Karpas-422 (cell line): ENCODE measurements around the gene SH3RF1. TPM values are rescaled to one million over a fixed set of nuclear protein-coding genes. Genes with fewer than 3 reads are reported as not detected.
"Not testable (repeated sequence)": the region's sequence is repeated elsewhere in the genome, so short reads cannot be mapped to it uniquely, and the experiment has no call there.

Source experiments
- DNase-seq: peaks from one replicate; pipeline ENCODE4 v3.0.0-alpha.2; 2015
- H2AFZ ChIP-seq: fragments of 200-600 bp; sonication (generic); 2 replicates; pipeline ENCODE4 v1.6.1; 2014; ENCODE audit warnings: antibody characterized with exemption, low read length, mixed read lengths
- H3K27ac ChIP-seq: fragments of 200-600 bp; sonication (generic); 2 replicates; pipeline ENCODE4 v1.5.1; 2014; ENCODE audit warnings: mild to moderate bottlenecking, low read length, moderate library complexity
- H3K27me3 ChIP-seq: fragments of 200-600 bp; sonication (generic); 2 replicates; pipeline ENCODE4 v1.6.1; 2014; ENCODE audit warnings: low read length, mixed read lengths
- H3K36me3 ChIP-seq: fragments of 200-600 bp; sonication (generic); 2 replicates; pipeline ENCODE4 v1.6.1; 2014; ENCODE audit warnings: low read length, mixed read lengths; ENCODE audit not compliant: insufficient read depth
- H3K4me1 ChIP-seq: fragments of 200-600 bp; sonication (generic); 2 replicates; pipeline ENCODE4 v1.6.1; 2014; ENCODE audit warnings: mild to moderate bottlenecking, low read length, mixed read lengths
- H3K4me2 ChIP-seq: fragments of 200-600 bp; sonication (generic); 2 replicates; pipeline ENCODE4 v1.6.1; 2014; ENCODE audit warnings: low read length, low read depth, mild to moderate bottlenecking; ENCODE audit not compliant: poor library complexity, severe bottlenecking
- H3K4me3 ChIP-seq: fragments of 200-600 bp; sonication (generic); 2 replicates; pipeline ENCODE4 v1.5.1; 2014; ENCODE audit warnings: mild to moderate bottlenecking, antibody characterized with exemption, low read length, mixed read lengths
- H3K79me2 ChIP-seq: fragments of 200-600 bp; sonication (generic); 2 replicates; pipeline ENCODE4 v1.6.1; 2014; ENCODE audit warnings: mild to moderate bottlenecking, low read length, mixed read lengths
- H3K9ac ChIP-seq: fragments of 200-600 bp; sonication (generic); 2 replicates; pipeline ENCODE4 v1.6.0; 2014; ENCODE audit warnings: low read length
- H3K9me2 ChIP-seq: fragments of 200-600 bp; sonication (generic), shearing (Covaris generic); replicated peaks from 2 replicates; pipeline ENCODE4 v1.6.0; 2014; ENCODE audit warnings: mild to moderate bottlenecking, low read length, moderate library complexity; ENCODE audit not compliant: insufficient read depth
- H3K9me3 ChIP-seq: fragments of 300-700, 200-600 bp; sonication (generic); 2 replicates; pipeline ENCODE4 v1.6.1; 2014; ENCODE audit warnings: low read length, mixed read lengths
- H4K20me1 ChIP-seq: fragments of 200-600 bp; sonication (generic); 2 replicates; pipeline ENCODE4 v1.6.1; 2014; ENCODE audit warnings: mild to moderate bottlenecking, antibody characterized with exemption, low read length, low read depth; ENCODE audit not compliant: insufficient read depth
- total RNA-seq: library from RNA; depleted of rRNA; stranded (reverse); fragments of >200 nt; shearing (Covaris generic); gene quantifications from 2 replicates; pipeline ENCODE4 v1.2.3, GENCODE V29; 2014; ENCODE audit warnings: low replicate concordance

Gene SH3RF1
- total RNA-seq, 1 experiment from 2014 or later = not detected

DNA sequence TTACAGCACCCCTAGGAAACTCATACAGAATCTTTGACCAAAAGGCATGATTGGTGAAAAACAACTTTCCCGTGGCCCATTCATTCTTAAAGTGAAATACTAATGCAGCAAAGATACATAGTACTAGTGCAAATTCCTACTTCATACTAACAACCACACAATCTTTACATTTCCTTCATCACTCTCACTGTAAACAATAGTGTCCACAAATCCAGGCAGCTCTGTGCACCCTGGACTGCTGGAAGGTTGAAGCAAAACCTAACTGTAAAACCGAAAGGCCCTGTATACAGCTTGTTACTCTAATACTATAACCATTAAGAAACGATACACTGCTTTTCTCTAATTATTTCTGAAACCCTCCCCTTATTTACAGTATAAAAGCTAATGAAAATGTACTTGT, 82.6 kb downstream of the SH3RF1 start:
- Histone ChIP-seq H3K27me3 (no peaks in the 10 kb centered on the region), H3K9ac (no peak overlapping the region), H3K4me1 (no peaks in the 10 kb centered on the region), H3K27ac (no peak overlapping the region), H3K9me2 (no peaks in the 10 kb centered on the region), H3K79me2 (no peaks in the 10 kb centered on the region), H3K9me3 (no peaks in the 10 kb centered on the region), H3K4me3 (no peak overlapping the region), H3K4me2 (no peak overlapping the region), H2AFZ (no peak overlapping the region), H3K36me3 (no peaks in the 10 kb centered on the region), H4K20me1 (no peaks in the 10 kb centered on the region)
- DNase-seq = no peak

DNA sequence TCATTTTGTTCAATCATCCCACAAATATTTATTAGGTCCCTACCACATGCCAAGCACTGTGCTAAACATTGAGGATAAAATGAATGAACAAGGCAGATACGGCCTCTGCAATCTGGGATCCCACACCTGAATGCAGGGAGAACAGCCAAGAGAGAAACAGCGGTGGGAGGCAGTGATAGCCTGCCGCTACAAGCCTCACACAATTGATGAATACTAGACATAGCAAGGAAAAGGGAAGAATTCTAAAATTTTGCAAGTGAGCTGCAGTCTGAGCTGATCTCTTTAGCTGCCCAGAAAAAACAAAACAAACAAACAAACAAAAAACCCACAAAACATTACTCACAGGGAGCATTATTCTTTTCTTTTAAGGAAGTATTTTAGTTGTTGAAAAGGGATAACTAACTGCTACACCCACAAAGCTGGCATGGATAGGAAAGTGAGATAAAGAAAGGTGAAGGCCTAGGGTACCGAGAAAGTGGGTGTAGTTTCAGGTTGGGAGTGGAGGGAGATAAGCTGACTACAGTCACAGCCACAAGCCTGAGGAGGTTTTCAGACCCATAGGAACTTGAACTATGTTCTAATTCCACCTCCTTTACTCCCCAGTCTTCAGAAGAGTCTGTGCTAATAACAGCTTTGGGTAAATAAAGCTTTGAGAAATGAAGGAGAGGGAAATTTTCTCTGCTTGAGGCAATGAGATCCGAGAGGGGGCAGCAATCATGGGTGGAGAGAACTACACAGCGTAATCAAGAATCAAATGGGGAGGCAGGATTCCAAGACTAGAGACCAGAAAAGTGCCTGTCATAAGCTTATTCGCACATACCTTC, 85.4 kb downstream of the SH3RF1 start:
- Histone ChIP-seq H3K9me3 (no peaks in the 10 kb centered on the region), H3K27ac (no peak overlapping the region), H4K20me1 (no peaks in the 10 kb centered on the region), H3K4me2 (no peak overlapping the region), H2AFZ (no peak overlapping the region), H3K36me3 (no peaks in the 10 kb centered on the region), H3K9me2 (no peaks in the 10 kb centered on the region), H3K4me3 (no peak overlapping the region), H3K27me3 (no peaks in the 10 kb centered on the region), H3K4me1 (no peaks in the 10 kb centered on the region), H3K79me2 (no peaks in the 10 kb centered on the region), H3K9ac (no peak overlapping the region)
- DNase-seq = no peak

DNA sequence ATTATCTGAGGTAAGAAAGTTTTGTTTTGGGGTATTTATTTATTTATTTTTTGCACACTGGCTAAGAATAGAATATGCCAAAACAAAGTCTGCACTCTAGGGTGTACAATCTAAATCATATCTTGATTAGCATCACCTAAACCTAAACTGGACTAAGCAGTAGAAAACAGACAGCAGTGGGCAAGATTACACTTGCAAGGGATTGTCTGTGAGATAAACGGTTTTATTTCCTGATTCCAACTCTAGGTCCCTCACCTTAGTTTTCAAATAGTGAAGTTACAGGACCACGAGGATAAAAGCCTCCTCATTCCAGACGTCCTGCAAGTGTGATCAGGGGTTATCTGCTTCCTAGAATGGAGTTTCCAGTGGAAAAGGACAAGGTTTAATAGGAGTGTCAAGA, 86.1 kb downstream of the SH3RF1 start:
- Histone ChIP-seq H3K9me3 (no peaks in the 10 kb centered on the region), H4K20me1 (no peaks in the 10 kb centered on the region), H3K4me3 (no peak overlapping the region), H3K4me1 (no peaks in the 10 kb centered on the region), H3K9ac (no peak overlapping the region), H3K27me3 (no peaks in the 10 kb centered on the region), H3K27ac (no peak overlapping the region), H3K4me2 (no peak overlapping the region), H3K9me2 (no peaks in the 10 kb centered on the region), H3K79me2 (no peaks in the 10 kb centered on the region), H2AFZ (no peak overlapping the region), H3K36me3 (no peaks in the 10 kb centered on the region)
- no peak for DNase-seq

DNA sequence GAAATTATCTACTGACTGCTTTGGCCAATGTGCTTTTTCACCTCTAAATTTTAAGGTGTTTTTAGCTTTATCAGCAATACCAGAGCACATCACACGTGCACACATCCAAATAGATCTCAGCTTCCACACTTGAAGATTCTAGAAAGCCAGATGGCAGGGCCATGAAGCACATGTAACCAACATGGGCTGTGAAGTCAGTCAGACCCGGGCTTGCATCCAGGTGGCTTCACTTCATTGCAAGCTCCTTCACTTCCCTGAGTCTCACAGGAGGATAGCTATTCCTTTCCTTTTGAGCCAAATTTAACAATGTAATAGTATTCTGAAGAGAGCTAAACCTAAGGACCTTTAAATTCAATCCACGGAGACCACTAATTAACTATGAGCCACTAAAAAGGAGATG, 86.5 kb downstream of the SH3RF1 start:
- Histone ChIP-seq H3K27me3 (no peaks in the 10 kb centered on the region), H4K20me1 (no peaks in the 10 kb centered on the region), H3K9me2 (no peaks in the 10 kb centered on the region), H3K9me3 (no peaks in the 10 kb centered on the region), H3K4me2 (no peak overlapping the region), H3K27ac (no peak overlapping the region), H3K4me3 (no peak overlapping the region), H3K9ac (no peak overlapping the region), H3K36me3 (no peaks in the 10 kb centered on the region), H3K4me1 (no peaks in the 10 kb centered on the region), H3K79me2 (no peaks in the 10 kb centered on the region), H2AFZ (no peak overlapping the region)
- DNase-seq = no peak

- H3K36me3 ChIP-seq = no peaks in the 10 kb centered on the region
- H3K27ac ChIP-seq = no peak overlapping the region
- no peaks in the 10 kb centered on the region for H3K4me1 ChIP-seq
- DNase-seq = no peak
- no peaks in the 10 kb centered on the region for H3K9me2 ChIP-seq
- no peaks in the 10 kb centered on the region for H3K79me2 ChIP-seq
- H3K4me2 ChIP-seq = no peak overlapping the region
- no peak overlapping the region for H3K4me3 ChIP-seq
- no peaks in the 10 kb centered on the region for H3K27me3 ChIP-seq
- no peaks in the 10 kb centered on the region for H3K9me3 ChIP-seq
- H3K9ac ChIP-seq = no peak overlapping the region
- H4K20me1 ChIP-seq = no peaks in the 10 kb centered on the region
- no peak overlapping the region for H2AFZ ChIP-seq
Observed at GRCh38 chr4:169183581-169183980, 87.2 kb downstream of the SH3RF1 start.

GRCh38 chr4:169179609-169180521, 90.9 kb downstream of the SH3RF1 start:
- Histone ChIP-seq H3K4me3 (no peak overlapping the region), H3K27ac (no peak overlapping the region), H3K79me2 (no peaks in the 10 kb centered on the region), H3K4me1 (no peaks in the 10 kb centered on the region), H4K20me1 (no peaks in the 10 kb centered on the region), H3K9ac (no peak overlapping the region), H3K27me3 (no peaks in the 10 kb centered on the region), H3K9me3 (no peaks in the 10 kb centered on the region), H3K36me3 (no peaks in the 10 kb centered on the region), H2AFZ (no peak overlapping the region), H3K9me2 (no peaks in the 10 kb centered on the region), H3K4me2 (no peak overlapping the region)
- DNase-seq = no peak

- H3K4me1 ChIP-seq, H3K79me2 ChIP-seq, H2AFZ ChIP-seq, H3K9me3 ChIP-seq, H3K27me3 ChIP-seq, DNase-seq, H3K9me2 ChIP-seq, H3K9ac ChIP-seq, H3K4me2 ChIP-seq, H3K4me3 ChIP-seq, H3K36me3 ChIP-seq, H4K20me1 ChIP-seq, H3K27ac ChIP-seq: not testable (repeated sequence)
Observed at GRCh38 chr4:169178092-169178491, 92.7 kb downstream of the SH3RF1 start.

DNA sequence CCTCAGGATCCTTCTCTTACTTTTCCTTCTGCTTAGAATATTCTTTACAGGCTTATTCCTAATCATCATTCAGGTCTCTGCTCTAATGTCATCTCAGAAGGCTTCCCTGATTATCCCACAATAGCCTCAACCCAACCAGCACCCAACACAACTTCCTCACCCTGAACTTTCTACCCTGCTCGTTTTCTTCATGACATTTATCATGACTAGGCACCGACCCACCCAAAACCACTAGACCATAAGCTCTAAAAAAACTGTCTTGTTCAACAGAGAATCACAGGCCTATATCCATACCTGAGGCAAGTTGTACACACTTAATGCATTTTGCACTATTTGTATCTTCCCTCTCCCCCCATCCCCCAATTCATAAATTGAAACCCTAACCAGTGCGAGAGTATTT, 95.3 kb downstream of the SH3RF1 start:
- Histone ChIP-seq H3K27ac (no peak overlapping the region), H2AFZ (no peak overlapping the region), H3K9me3 (no peaks in the 10 kb centered on the region), H3K4me2 (no peak overlapping the region), H3K9me2 (no peaks in the 10 kb centered on the region), H3K36me3 (no peaks in the 10 kb centered on the region), H3K4me3 (no peak overlapping the region), H3K27me3 (no peaks in the 10 kb centered on the region), H3K79me2 (no peaks in the 10 kb centered on the region), H4K20me1 (no peaks in the 10 kb centered on the region), H3K9ac (no peak overlapping the region), H3K4me1 (no peaks in the 10 kb centered on the region)
- DNase-seq = no peak
